ENCODE data around the gene ERICH3.

ERICH3 gene

DNA sequence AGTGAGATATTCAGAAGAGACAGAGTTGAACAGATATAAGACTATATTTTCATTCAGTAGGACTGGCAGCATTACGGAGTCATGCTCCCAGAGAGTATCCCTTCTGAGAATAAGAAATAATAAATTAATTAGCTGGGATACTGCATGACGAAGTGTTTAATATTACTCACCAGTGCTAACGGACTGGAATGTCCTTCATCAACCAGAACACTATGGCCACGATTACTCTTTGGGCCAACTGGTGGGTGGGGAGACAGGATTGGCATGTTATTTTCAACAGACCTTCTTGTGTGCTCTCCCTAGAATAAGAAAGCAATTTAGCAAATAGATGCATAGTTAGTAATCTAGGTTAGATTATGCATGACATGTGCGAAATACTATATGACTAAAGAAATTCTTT lies 32.4 kb downstream of the ERICH3 start:
- H3K27ac Mint-ChIP-seq: no peak overlapping the region
- no peaks in the 10 kb centered on the region for H3K36me3 Mint-ChIP-seq (ENCODE audit: low read depth)
- no peak for DNase-seq
- no peak overlapping the region for H3K4me3 Mint-ChIP-seq
- H3K9me3 Mint-ChIP-seq: no peaks in the 10 kb centered on the region
- no peaks in the 10 kb centered on the region for H3K4me1 Mint-ChIP-seq (ENCODE audit: low read depth)
- peaks cover 8% of the 10 kb centered on the region for H3K27me3 Mint-ChIP-seq

DNA sequence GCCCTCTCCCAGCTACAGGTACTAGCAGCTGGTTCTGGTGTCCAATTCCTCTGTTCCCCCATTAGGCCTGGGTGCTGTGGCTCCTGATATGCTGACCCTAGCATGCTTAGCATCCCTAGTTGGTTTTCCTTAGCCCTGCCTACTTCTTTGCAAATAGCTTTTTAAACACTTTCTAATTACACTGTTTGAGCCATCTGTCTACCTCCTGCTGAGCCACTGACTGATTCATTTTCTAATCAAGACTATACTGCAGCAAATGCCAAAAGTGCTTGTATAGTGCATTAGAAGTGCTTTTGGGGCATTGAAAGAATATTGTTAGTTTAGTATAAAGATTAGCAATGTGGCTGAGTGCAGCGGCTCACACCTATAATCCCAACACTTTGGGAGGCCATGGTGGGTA lies 36.3 kb downstream of the ERICH3 start:
- Mint-ChIP-seq H3K4me3 (no peak overlapping the region), H3K4me1 (ENCODE audit: low read depth) (no peaks in the 10 kb centered on the region), H3K9me3 (no peaks in the 10 kb centered on the region)

DNA sequence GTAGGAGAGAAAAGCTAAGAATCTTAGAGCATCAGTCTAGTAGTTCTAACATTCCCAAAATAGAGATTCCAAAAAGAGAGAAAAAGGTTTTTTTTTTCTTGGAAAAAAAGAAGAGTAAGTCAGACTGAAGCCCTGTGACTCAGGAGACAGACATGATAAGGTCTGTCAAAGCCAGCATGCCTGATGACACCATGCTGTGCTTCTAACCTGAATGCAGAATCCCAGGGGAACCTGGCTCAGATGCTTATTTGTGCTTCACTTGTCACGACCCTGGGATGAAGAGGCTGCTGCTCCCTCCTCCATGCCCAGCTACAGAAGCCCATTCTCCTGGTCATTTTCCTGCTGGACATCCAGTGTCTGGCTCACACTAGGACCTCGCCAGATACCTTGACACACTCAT lies 44.3 kb downstream of the ERICH3 start:
- Mint-ChIP-seq H3K4me1 (ENCODE audit: low read depth) (no peaks in the 10 kb centered on the region), H3K36me3 (ENCODE audit: low read depth) (no peaks in the 10 kb centered on the region), H3K9me3 (no peaks in the 10 kb centered on the region), H3K27me3 (peaks cover 2% of the 10 kb centered on the region), H3K27ac (no peak overlapping the region), H3K4me3 (no peak overlapping the region)
- no peak for DNase-seq

More for the DNA sequence above, 36.3 kb downstream of the ERICH3 start:
- DNase-seq: no peak
- Mint-ChIP-seq H3K36me3 (ENCODE audit: low read depth) (no peaks in the 10 kb centered on the region), H3K27ac (no peak overlapping the region), H3K27me3 (no peaks in the 10 kb centered on the region)

DNA sequence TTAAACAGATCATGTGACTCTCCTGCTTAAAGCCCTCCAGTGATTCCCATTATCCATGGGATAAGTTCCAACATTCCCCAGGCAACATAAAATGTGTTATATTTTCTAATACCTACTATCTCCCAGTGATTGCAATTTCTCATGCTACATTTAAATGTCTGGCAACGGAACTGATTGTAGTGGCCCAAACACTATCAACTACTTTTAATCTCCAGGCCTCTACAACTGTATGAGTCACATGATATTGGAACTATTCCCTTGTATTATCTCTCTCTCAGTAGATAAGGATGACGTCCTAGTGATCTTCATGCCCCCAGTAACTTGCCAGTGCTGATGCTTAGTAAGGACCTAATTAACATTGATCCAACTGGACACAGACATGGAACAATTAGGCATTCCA lies 49.9 kb downstream of the ERICH3 start:
- Mint-ChIP-seq H3K27me3 (no peaks in the 10 kb centered on the region), H3K27ac (no peak overlapping the region), H3K36me3 (ENCODE audit: low read depth) (no peaks in the 10 kb centered on the region), H3K4me3 (no peak overlapping the region), H3K9me3 (no peaks in the 10 kb centered on the region), H3K4me1 (ENCODE audit: low read depth) (no peaks in the 10 kb centered on the region)
- no peak for DNase-seq

DNA sequence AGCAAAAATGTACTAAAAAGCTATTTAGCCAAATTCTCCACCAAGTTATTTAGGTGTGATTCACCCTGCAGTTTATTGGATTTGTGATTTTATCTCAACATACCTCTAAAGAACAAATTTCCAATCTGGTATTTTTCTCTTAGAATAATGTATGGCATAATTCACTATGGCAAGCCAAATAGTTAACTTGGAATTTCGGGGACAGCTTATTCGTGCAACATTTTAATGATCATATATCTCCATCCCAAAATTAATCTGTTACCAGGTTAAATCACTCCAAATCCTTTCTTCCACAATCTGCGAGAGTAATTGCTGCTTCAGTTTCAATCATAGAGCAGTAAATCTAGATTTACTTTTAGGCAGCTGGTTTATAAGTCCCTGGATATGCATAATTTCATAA lies 53.4 kb downstream of the ERICH3 start:
- Mint-ChIP-seq H3K4me1 (ENCODE audit: low read depth) (no peaks in the 10 kb centered on the region), H3K36me3 (ENCODE audit: low read depth) (no peaks in the 10 kb centered on the region), H3K9me3 (no peaks in the 10 kb centered on the region), H3K27me3 (no peaks in the 10 kb centered on the region), H3K27ac (no peak overlapping the region), H3K4me3 (no peak overlapping the region)
- DNase-seq: no peak

DNA sequence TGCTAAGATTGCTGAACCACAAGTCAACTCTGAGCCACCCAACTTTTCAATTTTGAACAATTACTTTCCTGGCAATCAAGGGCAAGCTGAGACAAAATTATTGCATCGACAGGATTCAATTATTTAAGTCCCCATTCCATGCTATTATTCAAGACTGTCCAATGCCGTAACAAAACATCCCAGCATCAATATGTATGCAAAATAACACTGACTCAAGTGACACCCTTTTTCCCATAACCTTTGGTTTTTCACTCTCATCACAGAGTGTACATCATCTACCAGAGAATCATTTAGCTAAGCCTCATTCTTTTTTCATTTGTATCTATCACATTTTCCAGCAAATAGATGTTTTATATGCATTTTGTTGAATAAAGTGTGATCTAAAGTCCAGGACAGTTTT lies 54.6 kb downstream of the ERICH3 start:
- H3K27me3 Mint-ChIP-seq: no peaks in the 10 kb centered on the region
- no peak overlapping the region for H3K27ac Mint-ChIP-seq
- no peaks in the 10 kb centered on the region for H3K9me3 Mint-ChIP-seq
- no peaks in the 10 kb centered on the region for H3K36me3 Mint-ChIP-seq (ENCODE audit: low read depth)
- H3K4me3 Mint-ChIP-seq: no peak overlapping the region
- DNase-seq: no peak
- no peaks in the 10 kb centered on the region for H3K4me1 Mint-ChIP-seq (ENCODE audit: low read depth)

DNA sequence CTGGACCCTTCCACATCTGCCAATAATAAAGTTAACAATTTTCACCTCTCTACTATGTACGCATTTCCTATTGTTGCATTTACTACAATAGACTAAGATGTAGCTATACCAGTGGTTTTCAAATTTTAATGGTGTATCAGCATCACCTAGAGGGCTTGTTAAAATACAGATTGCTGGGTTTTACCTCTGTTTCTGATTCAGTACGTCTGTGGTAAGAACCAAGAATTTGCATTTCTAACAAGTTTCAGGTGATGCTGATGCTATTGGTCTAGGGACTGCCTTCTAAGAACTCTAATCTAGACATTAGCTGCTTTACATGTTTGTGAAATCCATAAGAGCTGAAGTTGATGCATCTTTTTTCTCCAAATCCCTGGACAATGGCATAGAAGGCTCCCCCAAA lies 59.7 kb downstream of the ERICH3 start:
- Mint-ChIP-seq H3K9me3 (no peaks in the 10 kb centered on the region), H3K4me1 (ENCODE audit: low read depth) (no peaks in the 10 kb centered on the region), H3K36me3 (ENCODE audit: low read depth) (no peaks in the 10 kb centered on the region), H3K27ac (no peak overlapping the region), H3K27me3 (no peaks in the 10 kb centered on the region), H3K4me3 (no peak overlapping the region)
- no peak for DNase-seq

DNA sequence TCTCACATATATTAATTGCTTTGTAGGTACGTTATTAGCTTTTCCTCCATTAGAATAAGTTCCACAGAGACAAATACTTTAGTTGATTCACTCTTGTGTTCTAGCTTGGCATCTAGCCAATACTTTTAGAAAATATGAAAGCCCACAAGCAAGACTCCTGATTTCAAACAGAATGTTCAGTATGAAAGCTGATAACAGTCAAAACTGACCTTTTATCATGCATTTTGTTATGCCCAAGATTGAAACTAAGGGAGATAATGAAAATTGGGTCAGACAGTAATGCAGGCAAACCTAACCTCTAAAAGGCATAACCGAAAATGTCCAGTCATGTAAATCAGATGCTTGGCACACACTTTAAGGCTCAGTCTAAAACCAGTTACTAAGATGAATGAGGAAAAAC lies 61.7 kb downstream of the ERICH3 start:
- DNase-seq: no peak
- H3K4me1 Mint-ChIP-seq (ENCODE audit: low read depth): no peaks in the 10 kb centered on the region
- H3K27me3 Mint-ChIP-seq: no peaks in the 10 kb centered on the region
- H3K9me3 Mint-ChIP-seq: no peaks in the 10 kb centered on the region
- H3K27ac Mint-ChIP-seq: no peak overlapping the region
- no peaks in the 10 kb centered on the region for H3K36me3 Mint-ChIP-seq (ENCODE audit: low read depth)
- H3K4me3 Mint-ChIP-seq: no peak overlapping the region

DNA sequence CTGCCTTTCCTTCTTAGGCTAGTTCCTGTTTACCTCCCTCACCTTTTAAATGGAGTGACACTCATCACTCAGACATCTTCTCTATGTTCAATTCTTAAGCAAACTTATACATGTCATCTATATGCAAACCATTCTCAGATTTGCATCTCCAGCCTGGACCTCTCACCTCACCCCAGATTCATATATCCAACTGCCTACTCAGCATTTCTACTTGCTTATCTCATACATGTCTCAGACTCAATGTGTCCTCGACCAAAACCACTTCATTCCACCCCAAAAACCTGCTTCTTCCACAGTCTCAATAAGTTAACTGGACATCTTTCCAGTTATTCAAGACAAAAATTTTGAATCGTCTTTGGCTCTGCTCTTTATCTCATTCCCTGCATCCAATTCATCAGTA lies 62.6 kb downstream of the ERICH3 start:
- Mint-ChIP-seq H3K36me3 (ENCODE audit: low read depth) (no peaks in the 10 kb centered on the region), H3K4me1 (ENCODE audit: low read depth) (no peaks in the 10 kb centered on the region), H3K9me3 (no peaks in the 10 kb centered on the region), H3K4me3 (no peak overlapping the region), H3K27me3 (no peaks in the 10 kb centered on the region), H3K27ac (no peak overlapping the region)
- no peak for DNase-seq

DNA sequence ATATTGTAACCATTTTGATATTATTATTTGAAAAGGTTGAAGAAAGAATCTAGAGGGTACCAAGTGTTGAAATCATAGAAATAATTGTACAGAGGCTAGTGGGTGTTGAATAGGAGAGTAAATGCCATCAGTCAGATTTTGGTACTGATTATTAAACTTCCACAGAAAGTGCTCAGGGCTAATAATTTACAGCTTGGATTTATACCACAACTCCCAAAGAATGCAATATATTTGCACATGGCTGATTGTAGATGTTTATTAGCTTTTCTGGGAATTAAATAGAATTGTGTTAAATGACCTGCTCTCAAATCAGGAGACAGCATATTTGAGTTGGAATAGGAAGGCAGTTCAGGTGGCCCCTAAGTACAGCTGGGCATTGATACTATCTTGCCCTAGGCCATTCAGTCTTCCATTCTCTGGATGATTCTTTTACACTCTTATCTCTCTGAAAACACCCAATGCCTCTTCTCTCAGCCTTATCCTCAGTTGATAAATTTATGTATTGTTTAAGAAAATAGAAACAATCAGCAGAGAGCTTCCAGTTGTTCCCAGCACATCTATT lies 63.7 kb downstream of the ERICH3 start:
- DNase-seq: no peak
- no peaks in the 10 kb centered on the region for H3K36me3 Mint-ChIP-seq (ENCODE audit: low read depth)
- no peaks in the 10 kb centered on the region for H3K27me3 Mint-ChIP-seq
- no peak overlapping the region for H3K4me3 Mint-ChIP-seq
- no peaks in the 10 kb centered on the region for H3K9me3 Mint-ChIP-seq
- H3K4me1 Mint-ChIP-seq (ENCODE audit: low read depth): no peaks in the 10 kb centered on the region
- no peak overlapping the region for H3K27ac Mint-ChIP-seq

DNA sequence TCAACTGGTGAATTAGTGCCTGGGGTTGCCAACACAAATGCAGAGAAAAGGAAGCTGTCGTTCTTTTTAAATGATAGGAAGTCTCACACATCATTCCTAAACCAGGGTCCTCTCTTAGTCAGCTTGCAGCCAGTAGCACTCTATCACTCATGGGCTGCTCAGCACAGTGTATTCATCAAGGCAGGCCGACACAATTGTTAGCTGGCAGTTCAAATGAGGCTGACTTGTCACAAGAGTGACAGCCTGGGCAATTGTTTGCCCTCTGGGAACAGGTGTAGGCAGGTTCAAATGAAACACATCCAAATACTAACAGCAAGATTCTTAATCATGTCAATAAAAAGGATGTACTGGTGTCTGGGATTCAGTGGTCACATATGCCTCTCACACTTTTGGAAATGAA lies 76.9 kb downstream of the ERICH3 start:
- H3K27ac Mint-ChIP-seq: no peak overlapping the region
- H3K27me3 Mint-ChIP-seq: peaks cover 3% of the 10 kb centered on the region

DNA sequence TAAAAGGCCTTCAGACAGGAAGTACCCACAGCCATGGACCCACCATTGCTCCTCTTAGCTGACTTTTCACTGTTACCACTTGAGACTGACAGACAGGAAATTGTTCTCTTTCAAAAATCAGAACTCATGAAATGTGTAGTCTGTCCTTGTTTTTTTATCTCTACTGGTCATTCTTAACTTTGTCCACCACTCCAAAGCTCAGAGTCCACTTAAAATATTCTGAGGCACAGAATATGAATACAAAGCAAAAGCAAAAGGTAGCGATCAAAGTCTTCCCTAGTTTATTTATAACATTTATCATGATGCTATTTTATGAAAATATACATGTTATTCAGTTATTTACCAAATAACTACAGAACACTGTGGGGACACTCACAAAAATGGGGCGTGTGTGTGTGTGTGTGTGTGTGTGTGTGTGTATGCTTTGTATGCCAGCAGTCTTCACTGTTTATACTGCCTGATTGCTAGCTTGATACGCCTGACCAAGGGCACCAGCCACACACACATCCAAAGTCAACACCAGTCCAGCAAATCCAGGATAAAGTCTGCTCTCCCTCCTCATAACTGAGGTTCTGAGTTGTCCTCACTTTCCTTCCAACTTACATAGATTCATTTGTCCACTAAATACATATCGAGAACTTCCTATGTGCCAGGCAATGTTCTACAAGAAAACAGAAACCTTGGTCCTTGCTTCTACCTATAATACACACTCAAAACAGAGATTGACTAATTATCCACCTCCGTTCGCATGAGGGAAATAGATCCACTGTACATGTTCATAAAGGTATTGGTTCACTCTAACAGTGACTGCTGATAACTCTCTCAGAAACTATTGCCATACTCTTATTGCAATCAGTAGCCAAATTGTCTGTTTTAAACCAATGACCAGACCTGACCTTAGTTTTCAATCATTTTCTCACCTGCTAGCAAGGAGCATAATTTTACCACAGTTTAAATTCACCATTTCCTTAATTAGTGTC lies 79.4 kb downstream of the ERICH3 start:
- Mint-ChIP-seq H3K27me3 (no peaks in the 10 kb centered on the region), H3K4me3 (no peak overlapping the region), H3K9me3 (no peaks in the 10 kb centered on the region), H3K27ac (no peak overlapping the region), H3K4me1 (ENCODE audit: low read depth) (no peaks in the 10 kb centered on the region), H3K36me3 (ENCODE audit: low read depth) (no peaks in the 10 kb centered on the region)
- no peak for DNase-seq

More for the DNA sequence above, 76.9 kb downstream of the ERICH3 start:
- no peak for DNase-seq
- Mint-ChIP-seq H3K36me3 (ENCODE audit: low read depth) (no peaks in the 10 kb centered on the region), H3K4me3 (no peak overlapping the region), H3K4me1 (ENCODE audit: low read depth) (no peaks in the 10 kb centered on the region), H3K9me3 (no peaks in the 10 kb centered on the region)

DNA sequence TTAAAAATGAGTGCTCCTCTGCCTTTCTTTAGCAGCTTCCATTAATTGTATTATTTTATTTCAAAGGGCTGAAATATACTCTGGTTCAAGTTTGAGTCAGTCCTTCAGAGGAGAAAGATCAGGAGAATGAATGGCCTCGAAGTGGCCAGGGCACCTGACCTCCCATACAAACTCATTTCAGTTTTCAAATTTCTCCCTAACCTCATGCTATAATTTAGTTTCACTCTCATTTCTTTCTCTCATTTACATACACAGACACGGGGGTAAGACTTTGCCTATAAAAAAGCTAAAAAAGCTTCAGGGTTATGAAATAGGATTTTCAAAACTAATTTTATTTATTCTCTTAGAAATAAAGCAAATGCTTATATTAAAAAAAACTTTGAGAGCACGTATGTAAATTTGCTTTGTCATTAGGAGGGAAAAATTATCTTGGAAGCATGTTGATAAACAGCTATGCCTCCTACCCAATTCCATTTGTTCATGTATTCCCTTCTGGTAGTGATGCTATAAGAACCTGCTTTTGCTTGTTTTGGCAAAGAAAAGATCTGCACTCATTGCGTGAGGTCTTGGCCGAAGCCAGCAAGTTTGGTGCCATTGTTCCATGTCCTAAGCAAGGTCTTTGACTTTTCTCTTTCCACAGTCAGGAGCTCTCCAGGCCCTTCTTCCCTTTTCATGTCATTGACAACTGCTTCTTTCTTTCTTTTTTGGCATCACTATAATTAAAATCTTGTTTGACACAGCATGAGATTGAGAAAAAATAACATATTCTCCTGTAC lies 80.8 kb downstream of the ERICH3 start:
- no peaks in the 10 kb centered on the region for H3K27me3 Mint-ChIP-seq
- H3K27ac Mint-ChIP-seq: no peak overlapping the region
- no peak overlapping the region for H3K4me3 Mint-ChIP-seq
- DNase-seq: no peak
- H3K4me1 Mint-ChIP-seq (ENCODE audit: low read depth): no peaks in the 10 kb centered on the region
- no peaks in the 10 kb centered on the region for H3K9me3 Mint-ChIP-seq
- no peaks in the 10 kb centered on the region for H3K36me3 Mint-ChIP-seq (ENCODE audit: low read depth)

DNA sequence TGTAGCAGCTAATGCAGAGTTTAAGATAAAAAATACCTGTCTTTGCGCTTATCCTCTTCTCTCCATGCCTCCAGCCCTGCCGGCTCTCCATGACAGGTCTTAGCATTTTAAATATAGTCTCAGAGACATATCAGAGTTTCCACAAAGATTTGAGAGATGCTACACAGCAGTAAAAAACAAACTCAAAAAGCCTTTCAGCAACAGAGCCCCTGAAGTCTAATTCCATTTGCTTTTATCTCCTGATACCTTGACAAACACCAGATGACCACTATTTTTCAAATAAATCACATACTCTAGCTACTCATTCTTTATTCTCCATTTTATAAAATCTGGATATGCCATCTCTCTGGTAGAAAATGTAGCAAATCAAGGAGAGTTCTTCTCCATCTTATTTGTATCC lies 81.6 kb downstream of the ERICH3 start:
- H3K9me3 Mint-ChIP-seq: no peaks in the 10 kb centered on the region
- no peak overlapping the region for H3K27ac Mint-ChIP-seq
- no peaks in the 10 kb centered on the region for H3K27me3 Mint-ChIP-seq
- H3K4me1 Mint-ChIP-seq (ENCODE audit: low read depth): no peaks in the 10 kb centered on the region
- H3K36me3 Mint-ChIP-seq (ENCODE audit: low read depth): no peaks in the 10 kb centered on the region
- no peak overlapping the region for H3K4me3 Mint-ChIP-seq
- DNase-seq: no peak

DNA sequence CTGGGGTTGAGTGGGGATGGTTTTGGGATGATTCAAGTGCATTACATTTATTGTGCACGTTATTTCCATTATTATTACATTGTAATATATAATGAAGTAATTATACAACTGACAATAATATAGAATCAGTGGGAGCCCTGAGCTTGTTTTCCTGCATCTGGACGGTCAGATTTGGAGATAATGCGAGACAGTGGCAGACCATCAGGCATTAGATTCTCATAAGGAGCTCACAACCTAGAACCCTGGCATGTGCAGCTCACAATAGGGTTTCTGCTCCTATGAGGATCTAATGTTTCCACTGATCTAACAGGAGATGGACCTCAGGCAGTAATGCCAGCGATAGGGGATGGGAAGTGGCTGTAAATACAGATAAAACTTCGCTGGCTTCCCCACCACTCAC lies 83.3 kb downstream of the ERICH3 start:
- H3K36me3 Mint-ChIP-seq (ENCODE audit: low read depth): no peaks in the 10 kb centered on the region
- no peak for DNase-seq
- H3K27me3 Mint-ChIP-seq: no peaks in the 10 kb centered on the region
- no peak overlapping the region for H3K27ac Mint-ChIP-seq
- H3K4me1 Mint-ChIP-seq (ENCODE audit: low read depth): no peaks in the 10 kb centered on the region
- no peak overlapping the region for H3K4me3 Mint-ChIP-seq
- H3K9me3 Mint-ChIP-seq: no peaks in the 10 kb centered on the region
